Vagina (tissue), 2 donors: ENCODE data around the gene OAS1. TPM values are rescaled to one million over a fixed set of nuclear protein-coding genes. Genes with fewer than 3 reads are reported as not detected.
"Not testable (repeated sequence)": the region's sequence is repeated elsewhere in the genome, so short reads cannot be mapped to it uniquely, and the experiment has no call there.

Experiments used
- DNase-seq, 2 donors: peaks; one replicate each; pipeline ENCODE4 v3.0.0-alpha.2; 2017; ENCODE audit errors: extremely low spot score in 2 of 2
- H3K27ac ChIP-seq: fragments of 200-600 bp; sonication (generic); one replicate; pipeline ENCODE4 v1.5.1; 2019
- H3K27me3 ChIP-seq: fragments of 200-600 bp; sonication (generic); one replicate; pipeline ENCODE4 v1.5.1; 2019
- H3K36me3 ChIP-seq, 2 donors: fragments of 200-600 bp; sonication (generic); one replicate each; pipeline ENCODE4 v1.5.1; 2017 to 2019
- H3K4me1 ChIP-seq: fragments of 200-600 bp; sonication (generic); one replicate; pipeline ENCODE4 v1.5.1; 2019
- H3K4me3 ChIP-seq, 2 donors: fragments of 200-600 bp; sonication (generic); 1 replicate in 1 of 2; 2 replicates in 1 of 2; pipeline ENCODE4 v1.5.1; 2016 to 2019
- H3K9me3 ChIP-seq: fragments of 200-600 bp; sonication (generic); one replicate; pipeline ENCODE4 v1.5.1; 2019
- CTCF ChIP-seq, 3 experiments: fragments of 450-650 bp in 2 of 3; fragments of 200-600 bp in 1 of 3; sonication (generic) in 1 of 3; IDR thresholded peaks; one replicate each; pipeline ENCODE4 v1.5.1; 2017 to 2019; ENCODE audit warnings: antibody characterized with exemption in 3 of 3, mild to moderate bottlenecking in 2 of 3, moderate library complexity in 2 of 3
- POLR2A ChIP-seq, 2 donors: fragments of 450-650 bp; IDR thresholded peaks; one replicate each; pipeline ENCODE4 v1.6.1; 2017; ENCODE audit warnings: antibody characterized with exemption in 2 of 2, mild to moderate bottlenecking in 2 of 2, moderate library complexity in 2 of 2
- POLR2AphosphoS5 ChIP-seq, 2 donors: sonication (generic); formaldehyde crosslinking; IDR thresholded peaks; one replicate each; pipeline ENCODE4 v1.9.0; 2017; ENCODE audit warnings: antibody characterized with exemption in 2 of 2, mild to moderate bottlenecking in 2 of 2, low read depth in 1 of 2; ENCODE audit not compliant: insufficient read depth in 1 of 2
- intact Hi-C: fragments of 100-400 bp; cut with DNase I; formaldehyde crosslinking; loops from one replicate; pipeline ENCODE4 v1.15.1; 2023
- total RNA-seq: library from RNA; depleted of rRNA; stranded (reverse); fragments of >200 nt; gene quantifications from one replicate; pipeline ENCODE4 v1.2.3, GENCODE V29; 2016

The OAS1 gene
- total RNA-seq, 1 donor from 2014 or later, result 30.9 TPM

GRCh38 chr12:112950701-112951100 lies 43.9 kb downstream of the OAS1 start:
- no peaks in the 10 kb centered on the region for H3K4me1 ChIP-seq
- intact Hi-C loops, result no loop called here
- TF ChIP-seq CTCF (IDR thresholded peaks at IDR 0.05), result no peak
- no peak for TF ChIP-seq POLR2A (IDR thresholded peaks at IDR 0.05)
- TF ChIP-seq POLR2AphosphoS5 (IDR thresholded peaks at IDR 0.05; ENCODE audit: insufficient read depth in 1 of 2, low read depth in 1 of 2), result no peak

GRCh38 chr12:112957125-112957524 lies 50.4 kb downstream of the OAS1 start:
- intact Hi-C loops, H3K9me3 ChIP-seq, H3K4me3 ChIP-seq, H3K27me3 ChIP-seq, DNase-seq, H3K4me1 ChIP-seq, H3K27ac ChIP-seq: not testable (repeated sequence)
- H3K36me3 ChIP-seq, result peaks cover 0 to 29% of the 10 kb centered on the region in 2 donors

More at GRCh38 chr12:112950701-112951100, 43.9 kb downstream of the OAS1 start:
- peak in 1 of 2 donors; percentile 91 for DNase-seq
- H3K36me3 ChIP-seq, result peaks cover 0 to 45% of the 10 kb centered on the region in 2 donors
- H3K4me3 ChIP-seq, result no peak overlapping the region
- no peaks in the 10 kb centered on the region for H3K9me3 ChIP-seq
- no peaks in the 10 kb centered on the region for H3K27me3 ChIP-seq
- no peak overlapping the region for H3K27ac ChIP-seq

- TF ChIP-seq CTCF (IDR thresholded peaks at IDR 0.05) (no peak), POLR2AphosphoS5 (IDR thresholded peaks at IDR 0.05; ENCODE audit: insufficient read depth in 1 of 2, low read depth in 1 of 2) (no peak), POLR2A (IDR thresholded peaks at IDR 0.05) (no peak)
- H3K27ac ChIP-seq, result no peak overlapping the region
- intact Hi-C loops, result no loop called here
- peak; percentile 40 to 70 for DNase-seq
- H3K9me3 ChIP-seq, result no peaks in the 10 kb centered on the region
- H3K4me1 ChIP-seq, result no peaks in the 10 kb centered on the region
- H3K36me3 ChIP-seq, result peaks cover 0 to 58% of the 10 kb centered on the region in 2 donors
- no peaks in the 10 kb centered on the region for H3K27me3 ChIP-seq
- H3K4me3 ChIP-seq, result no peak overlapping the region
These were observed 54.3 kb downstream of the OAS1 start for GRCh38 chr12:112961074-112961473.

- DNase-seq, result no peak
- H3K36me3 ChIP-seq, result peaks cover 0 to 58% of the 10 kb centered on the region in 2 donors
These were observed 54.8 kb downstream of the OAS1 start for GRCh38 chr12:112961536-112961935.

GRCh38 chr12:112962561-112962960 lies 55.8 kb downstream of the OAS1 start:
- Histone ChIP-seq H3K36me3 (peaks cover 0 to 62% of the 10 kb centered on the region in 2 donors), H3K27me3 (no peaks in the 10 kb centered on the region), H3K4me3 (no peak overlapping the region), H3K27ac (no peak overlapping the region), H3K4me1 (no peaks in the 10 kb centered on the region), H3K9me3 (no peaks in the 10 kb centered on the region)
- TF ChIP-seq POLR2A (IDR thresholded peaks at IDR 0.05) (no peak), POLR2AphosphoS5 (IDR thresholded peaks at IDR 0.05; ENCODE audit: insufficient read depth in 1 of 2, low read depth in 1 of 2) (no peak)
- peak in 1 of 2 donors; percentile 56 for DNase-seq
- intact Hi-C loops, result no loop called here

More at GRCh38 chr12:112961536-112961935, 54.8 kb downstream of the OAS1 start:
- Histone ChIP-seq H3K27me3 (no peaks in the 10 kb centered on the region), H3K9me3 (no peaks in the 10 kb centered on the region), H3K4me3 (no peak overlapping the region), H3K27ac (no peak overlapping the region), H3K4me1 (no peaks in the 10 kb centered on the region)
- intact Hi-C loops, result no loop called here
- TF ChIP-seq POLR2AphosphoS5 (IDR thresholded peaks at IDR 0.05; ENCODE audit: insufficient read depth in 1 of 2, low read depth in 1 of 2) (no peak), POLR2A (IDR thresholded peaks at IDR 0.05) (no peak), CTCF (IDR thresholded peaks at IDR 0.05) (no peak)

GRCh38 chr12:112963227-112963861 lies 56.6 kb downstream of the OAS1 start:
- DNase-seq, result peak; percentile 34 to 85
- Histone ChIP-seq H3K9me3 (no peaks in the 10 kb centered on the region), H3K4me1 (no peaks in the 10 kb centered on the region), H3K27me3 (no peaks in the 10 kb centered on the region), H3K4me3 (no peak overlapping the region), H3K36me3 (peaks cover 0 to 68% of the 10 kb centered on the region in 2 donors), H3K27ac (no peak overlapping the region)
- TF ChIP-seq POLR2A (IDR thresholded peaks at IDR 0.05) (no peak), POLR2AphosphoS5 (IDR thresholded peaks at IDR 0.05; ENCODE audit: insufficient read depth in 1 of 2, low read depth in 1 of 2) (no peak), CTCF (IDR thresholded peaks at IDR 0.05) (no peak)
- intact Hi-C loops, result no loop called here
